Ectodermal cell (in vitro differentiated cells): Measurements from ENCODE around the gene STK36. TPM values are rescaled to one million over a fixed set of nuclear protein-coding genes. Genes with fewer than 3 reads are reported as not detected.
A peak's percentile ranks its signal among the peaks of the same experiment; 100 is the strongest.

Source experiments
- H3K27ac ChIP-seq: 2 replicates; pipeline ENCODE4 v1.7.0; 2013; ENCODE audit warnings: mild to moderate bottlenecking, low read depth, low read length; ENCODE audit not compliant: insufficient read depth, poor library complexity, severe bottlenecking
- H3K27me3 ChIP-seq: 2 replicates; pipeline ENCODE4 v1.7.0; 2013; ENCODE audit warnings: mild to moderate bottlenecking, low read length; ENCODE audit not compliant: insufficient read depth, control insufficient read depth, poor library complexity, severe bottlenecking
- H3K36me3 ChIP-seq: one replicate; pipeline ENCODE4 v1.7.0; 2013; ENCODE audit warnings: low read length; ENCODE audit not compliant: control insufficient read depth, insufficient read depth
- H3K4me1 ChIP-seq: one replicate; pipeline ENCODE4 v1.7.0; 2013; ENCODE audit warnings: low read length; ENCODE audit not compliant: control insufficient read depth, insufficient read depth
- H3K4me3 ChIP-seq: 2 replicates; pipeline ENCODE4 v1.7.0; 2013; ENCODE audit warnings: low read depth, low read length, control low read depth; ENCODE audit not compliant: insufficient read depth
- H3K9me3 ChIP-seq: 2 replicates; pipeline ENCODE4 v1.7.0; 2013; ENCODE audit warnings: mild to moderate bottlenecking, low read length, moderate library complexity; ENCODE audit not compliant: control insufficient read depth
- WGBS, 2 experiments: methylation state at CpG; one replicate each; pipeline ENCODE4 v1.1.7; 2013; ENCODE audit warnings: missing lambda C conversion rate in 2 of 2; 5-methylcytosine and 5-hydroxymethylcytosine counted together
- polyA plus RNA-seq, 4 experiments: library from polyadenylated mRNA; stranded (reverse); fragments of 50-300 nt; gene quantifications; one replicate each; pipeline ENCODE4 v1.2.3, GENCODE V29; 2013

STK36 gene, protein sequence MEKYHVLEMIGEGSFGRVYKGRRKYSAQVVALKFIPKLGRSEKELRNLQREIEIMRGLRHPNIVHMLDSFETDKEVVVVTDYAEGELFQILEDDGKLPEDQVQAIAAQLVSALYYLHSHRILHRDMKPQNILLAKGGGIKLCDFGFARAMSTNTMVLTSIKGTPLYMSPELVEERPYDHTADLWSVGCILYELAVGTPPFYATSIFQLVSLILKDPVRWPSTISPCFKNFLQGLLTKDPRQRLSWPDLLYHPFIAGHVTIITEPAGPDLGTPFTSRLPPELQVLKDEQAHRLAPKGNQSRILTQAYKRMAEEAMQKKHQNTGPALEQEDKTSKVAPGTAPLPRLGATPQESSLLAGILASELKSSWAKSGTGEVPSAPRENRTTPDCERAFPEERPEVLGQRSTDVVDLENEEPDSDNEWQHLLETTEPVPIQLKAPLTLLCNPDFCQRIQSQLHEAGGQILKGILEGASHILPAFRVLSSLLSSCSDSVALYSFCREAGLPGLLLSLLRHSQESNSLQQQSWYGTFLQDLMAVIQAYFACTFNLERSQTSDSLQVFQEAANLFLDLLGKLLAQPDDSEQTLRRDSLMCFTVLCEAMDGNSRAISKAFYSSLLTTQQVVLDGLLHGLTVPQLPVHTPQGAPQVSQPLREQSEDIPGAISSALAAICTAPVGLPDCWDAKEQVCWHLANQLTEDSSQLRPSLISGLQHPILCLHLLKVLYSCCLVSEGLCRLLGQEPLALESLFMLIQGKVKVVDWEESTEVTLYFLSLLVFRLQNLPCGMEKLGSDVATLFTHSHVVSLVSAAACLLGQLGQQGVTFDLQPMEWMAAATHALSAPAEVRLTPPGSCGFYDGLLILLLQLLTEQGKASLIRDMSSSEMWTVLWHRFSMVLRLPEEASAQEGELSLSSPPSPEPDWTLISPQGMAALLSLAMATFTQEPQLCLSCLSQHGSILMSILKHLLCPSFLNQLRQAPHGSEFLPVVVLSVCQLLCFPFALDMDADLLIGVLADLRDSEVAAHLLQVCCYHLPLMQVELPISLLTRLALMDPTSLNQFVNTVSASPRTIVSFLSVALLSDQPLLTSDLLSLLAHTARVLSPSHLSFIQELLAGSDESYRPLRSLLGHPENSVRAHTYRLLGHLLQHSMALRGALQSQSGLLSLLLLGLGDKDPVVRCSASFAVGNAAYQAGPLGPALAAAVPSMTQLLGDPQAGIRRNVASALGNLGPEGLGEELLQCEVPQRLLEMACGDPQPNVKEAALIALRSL (N-terminal part only)
- 72.9 TPM for polyA plus RNA-seq (2013, experiment 1 of 4)
- polyA plus RNA-seq (2013, experiment 2 of 4), result 62.6 TPM
- 48.4 TPM for polyA plus RNA-seq (2013, experiment 3 of 4)
- 65.2 TPM for polyA plus RNA-seq (2013, experiment 4 of 4)

DNA sequence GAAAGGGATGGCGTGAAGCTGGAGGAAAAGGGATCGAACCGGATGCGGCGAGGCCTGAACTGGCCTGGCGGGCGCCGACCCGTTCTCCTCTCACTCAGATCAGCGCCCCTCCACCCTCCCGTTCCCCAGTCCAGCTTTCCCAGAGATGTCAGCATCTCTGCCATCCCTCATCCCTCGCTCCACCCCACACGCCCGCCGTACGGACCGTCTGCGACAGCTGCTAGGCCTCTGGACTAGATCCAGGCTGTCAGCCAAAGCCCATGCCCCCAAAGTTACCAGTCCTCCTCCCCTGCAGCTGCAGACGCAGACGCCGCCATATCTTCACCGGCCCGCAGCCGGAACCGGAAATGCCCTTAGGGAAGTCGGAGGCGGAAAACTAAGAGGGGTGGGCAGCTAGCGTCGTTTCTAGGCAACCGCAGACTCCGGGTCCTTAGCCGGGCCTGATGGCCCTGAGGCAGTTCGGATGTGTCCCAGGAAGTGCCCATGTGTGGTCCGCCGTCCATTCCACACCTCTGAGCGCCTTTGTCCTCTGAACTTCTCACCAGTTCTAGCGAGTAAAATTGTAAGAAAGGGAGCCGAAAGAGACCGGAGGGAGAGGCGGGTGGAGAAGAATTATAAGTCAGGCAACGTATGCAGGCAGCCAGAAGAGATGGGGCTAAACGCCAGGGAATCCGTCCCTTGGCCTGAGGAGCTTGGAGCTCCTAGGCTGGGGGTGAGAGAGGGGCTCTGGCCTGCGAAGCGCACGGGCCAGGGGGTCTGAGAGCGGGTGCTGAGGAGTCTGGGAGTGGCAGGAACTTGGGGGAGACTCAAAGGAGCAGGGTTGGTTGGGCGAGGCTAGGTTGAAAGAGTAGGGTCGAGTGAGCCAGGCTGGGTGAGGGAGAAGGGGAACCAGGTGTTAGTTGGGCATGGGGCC is at the start of gene STK36, which contains the start of gene RNF25:
Gene STK36, plus strand, starts transcription at position 433 of the 913 bp plus-strand sequence. CDS start 744 bp downstream, outside the sequence.
Gene RNF25, minus strand, starts transcription at position 349 of the 913 bp plus-strand sequence. Its CDS starts 32 bp downstream, at position 317.
- Histone ChIP-seq H3K4me3 (peak within 1 kb of the TSS; percentile 90), H3K36me3 (peaks cover 4% of the 10 kb centered on the region), H3K27me3 (no peaks in the 10 kb centered on the region), H3K9me3 (no peaks in the 10 kb centered on the region), H3K27ac (peak within 1 kb of the TSS; percentile 63), H3K4me1 (peaks cover 3% of the 10 kb centered on the region)
- 0 to 1% methylated on average over 49 of the region's 49 CpGs for WGBS, 2 experiments

DNA sequence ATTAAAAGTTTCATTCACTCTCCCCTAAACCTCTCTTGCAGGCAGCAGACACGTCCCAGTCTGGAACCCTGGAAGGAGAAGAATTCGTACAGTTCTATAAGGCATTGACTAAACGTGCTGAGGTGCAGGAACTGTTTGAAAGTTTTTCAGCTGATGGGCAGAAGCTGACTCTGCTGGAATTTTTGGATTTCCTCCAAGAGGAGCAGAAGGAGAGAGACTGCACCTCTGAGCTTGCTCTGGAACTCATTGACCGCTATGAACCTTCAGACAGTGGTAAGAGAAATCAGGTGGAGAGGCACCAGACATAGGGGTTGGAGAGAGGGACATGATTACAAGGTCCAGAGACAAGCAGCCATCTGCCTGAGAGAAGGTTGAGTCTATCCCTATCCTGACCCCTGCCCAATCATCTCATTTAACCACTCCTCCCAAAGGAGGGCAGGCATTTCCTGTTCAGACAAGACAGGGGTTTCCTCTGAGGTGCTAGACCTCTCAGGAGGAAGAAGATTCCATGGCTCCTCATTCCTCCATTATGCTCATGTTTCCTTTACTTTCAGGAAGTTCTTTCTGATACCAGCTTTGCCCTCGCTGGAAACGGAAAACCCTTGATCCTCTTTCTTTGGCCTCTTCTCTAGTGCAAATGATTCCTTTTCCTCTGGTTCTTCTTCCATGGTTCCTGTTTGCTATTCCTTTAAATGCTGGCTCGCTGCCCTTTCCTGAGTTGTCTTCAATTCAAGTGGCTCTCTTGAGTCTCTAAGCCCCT is 49.1 kb upstream of the STK36 start:
- Histone ChIP-seq H3K36me3 (no peaks in the 10 kb centered on the region), H3K27ac (no peak overlapping the region), H3K4me1 (no peaks in the 10 kb centered on the region), H3K27me3 (no peaks in the 10 kb centered on the region), H3K9me3 (no peaks in the 10 kb centered on the region), H3K4me3 (no peak overlapping the region)
- WGBS, 2 experiments, result 91 to 92% methylated on average over 7 of the region's 7 CpGs

DNA sequence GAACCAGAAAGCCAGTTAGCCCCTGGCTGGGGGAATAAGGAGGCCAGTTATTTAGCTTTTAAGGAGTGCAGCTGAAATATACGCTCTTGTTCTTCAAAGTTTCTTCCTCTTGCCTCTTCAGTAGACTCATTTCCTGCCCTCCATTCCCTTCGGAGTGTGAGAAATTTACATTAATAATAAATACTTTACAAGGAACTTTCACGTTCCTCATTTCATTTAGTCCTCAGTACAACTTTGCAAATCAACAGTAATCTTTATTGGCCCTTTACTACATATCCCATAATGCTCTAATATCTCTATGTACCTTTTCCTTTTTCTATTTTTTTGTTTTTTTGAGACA is 48.5 kb upstream of the STK36 start:
- Histone ChIP-seq H3K4me1 (no peaks in the 10 kb centered on the region), H3K9me3 (no peaks in the 10 kb centered on the region), H3K4me3 (no peak overlapping the region), H3K36me3 (no peaks in the 10 kb centered on the region), H3K27me3 (no peaks in the 10 kb centered on the region), H3K27ac (no peak overlapping the region)
- WGBS, 2 experiments, result 93% methylated on average over 3 of the region's 3 CpGs

DNA sequence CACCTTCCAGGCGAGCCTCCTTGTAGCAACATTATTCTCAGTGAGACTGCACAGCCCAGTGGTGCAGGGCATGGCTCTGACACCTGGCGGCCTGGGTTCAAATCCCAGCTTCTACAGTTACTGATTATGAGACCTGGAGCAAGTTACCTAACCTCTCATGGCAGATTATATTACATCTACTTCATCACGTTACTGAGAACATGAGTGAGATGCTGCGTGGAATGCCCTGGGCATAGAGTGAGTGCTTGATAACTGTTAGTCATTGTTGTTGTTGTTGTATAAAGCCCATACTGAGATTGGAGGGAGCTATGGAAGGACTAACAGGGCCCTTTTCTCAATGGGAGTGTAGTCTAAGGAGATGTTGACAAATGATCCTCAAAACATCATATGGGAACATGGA is 45.5 kb upstream of the STK36 start:
- 95 to 97% methylated on average over 4 of the region's 4 CpGs for WGBS, 2 experiments
- H3K9me3 ChIP-seq, result no peaks in the 10 kb centered on the region
- H3K36me3 ChIP-seq, result no peaks in the 10 kb centered on the region
- no peak overlapping the region for H3K27ac ChIP-seq
- H3K27me3 ChIP-seq, result no peaks in the 10 kb centered on the region
- no peaks in the 10 kb centered on the region for H3K4me1 ChIP-seq
- no peak overlapping the region for H3K4me3 ChIP-seq

DNA sequence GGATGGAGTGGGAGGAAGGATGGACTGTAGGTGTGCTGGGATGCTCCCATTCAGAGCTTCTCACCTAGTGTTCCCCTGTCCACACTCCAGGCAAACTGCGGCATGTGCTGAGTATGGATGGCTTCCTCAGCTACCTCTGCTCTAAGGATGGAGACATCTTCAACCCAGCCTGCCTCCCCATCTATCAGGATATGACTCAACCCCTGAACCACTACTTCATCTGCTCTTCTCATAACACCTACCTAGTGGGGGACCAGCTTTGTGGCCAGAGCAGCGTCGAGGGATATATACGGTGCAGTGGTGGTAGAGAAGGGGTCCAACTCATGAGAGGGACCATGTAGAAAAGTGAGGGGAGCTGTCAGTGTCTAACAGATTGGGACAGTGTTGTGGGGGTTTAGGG is 43.9 kb upstream of the STK36 start:
- no peak overlapping the region for H3K27ac ChIP-seq
- no peak overlapping the region for H3K4me3 ChIP-seq
- no peaks in the 10 kb centered on the region for H3K9me3 ChIP-seq
- WGBS, 2 experiments, result 97% methylated on average over 4 of the region's 4 CpGs
- H3K27me3 ChIP-seq, result no peaks in the 10 kb centered on the region
- H3K4me1 ChIP-seq, result no peaks in the 10 kb centered on the region
- H3K36me3 ChIP-seq, result no peaks in the 10 kb centered on the region

DNA sequence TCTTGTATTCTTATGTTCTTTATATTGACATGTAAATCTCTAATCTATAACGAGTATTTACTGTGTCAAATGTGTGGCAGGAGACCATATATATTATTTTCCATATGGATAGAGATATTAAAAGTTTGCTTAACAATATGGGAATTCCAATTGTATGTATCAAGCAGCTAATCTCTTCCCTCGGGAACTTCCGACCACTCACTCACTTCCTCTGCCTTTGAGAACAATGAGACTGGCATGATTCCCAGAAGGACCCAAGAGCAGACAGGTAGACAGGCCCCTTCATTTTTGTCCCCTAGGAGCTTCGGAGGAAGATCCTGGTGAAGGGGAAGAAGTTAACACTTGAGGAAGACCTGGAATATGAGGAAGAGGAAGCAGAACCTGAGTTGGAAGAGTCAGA is 40.0 kb upstream of the STK36 start:
- no peak overlapping the region for H3K4me3 ChIP-seq
- H3K9me3 ChIP-seq, result no peaks in the 10 kb centered on the region
- H3K4me1 ChIP-seq, result no peaks in the 10 kb centered on the region
- WGBS, 2 experiments, result 87 to 89% methylated on average over 3 of the region's 4 CpGs
- no peak overlapping the region for H3K27ac ChIP-seq
- H3K36me3 ChIP-seq, result peaks cover 22% of the 10 kb centered on the region
- H3K27me3 ChIP-seq, result no peaks in the 10 kb centered on the region

DNA sequence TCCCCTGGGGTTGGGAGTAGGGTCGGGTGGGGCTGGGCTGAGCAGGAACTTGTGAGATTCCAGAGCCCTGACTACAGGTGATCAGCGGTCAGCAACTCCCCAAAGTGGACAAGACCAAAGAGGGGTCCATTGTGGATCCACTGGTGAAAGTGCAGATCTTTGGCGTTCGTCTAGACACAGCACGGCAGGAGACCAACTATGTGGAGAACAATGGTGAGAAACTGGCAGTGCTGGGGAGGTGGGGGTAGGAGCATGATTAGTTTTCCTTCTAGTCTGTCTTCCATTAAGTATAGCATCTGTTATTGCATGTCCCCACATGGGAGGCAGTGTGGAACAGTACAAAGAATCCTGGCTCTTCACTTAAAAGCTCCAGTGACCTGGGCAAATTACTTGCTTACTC is 36.2 kb upstream of the STK36 start:
- WGBS, 2 experiments, result 92 to 97% methylated on average over 5 of the region's 5 CpGs
- Histone ChIP-seq H3K4me1 (no peaks in the 10 kb centered on the region), H3K27me3 (no peaks in the 10 kb centered on the region), H3K9me3 (no peaks in the 10 kb centered on the region), H3K27ac (no peak overlapping the region), H3K4me3 (no peak overlapping the region), H3K36me3 (peaks cover 46% of the 10 kb centered on the region)

DNA sequence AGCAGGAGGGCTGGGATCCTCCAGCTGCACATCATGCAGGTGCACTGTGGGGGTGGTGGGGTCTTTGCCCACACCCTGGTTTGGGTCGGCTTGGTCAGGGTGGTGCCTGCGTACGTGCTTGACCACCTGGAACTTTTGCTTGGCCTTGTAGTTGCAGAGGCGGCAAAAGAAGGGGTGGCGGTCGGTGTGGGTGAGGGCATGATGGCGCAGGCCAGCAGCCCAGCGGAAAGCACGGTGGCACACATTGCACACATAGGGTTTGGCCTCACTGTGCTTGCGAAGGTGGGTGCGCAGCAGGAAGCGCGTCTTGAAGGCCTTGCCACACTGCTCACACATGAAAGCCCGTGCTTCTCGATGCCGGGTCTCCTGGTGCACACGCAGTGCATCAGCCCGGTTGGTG is 33.5 kb upstream of the STK36 start:
- Histone ChIP-seq H3K36me3 (peaks cover 53% of the 10 kb centered on the region), H3K27ac (no peak overlapping the region), H3K27me3 (no peaks in the 10 kb centered on the region), H3K4me1 (no peaks in the 10 kb centered on the region), H3K9me3 (no peaks in the 10 kb centered on the region), H3K4me3 (no peak overlapping the region)
- 97% methylated on average over 18 of the region's 18 CpGs for WGBS, 2 experiments
